Psoas muscle (tissue), 8 donors: ENCODE results near the gene BTN3A1. TPM values are rescaled to one million over a fixed set of nuclear protein-coding genes. Genes with fewer than 3 reads are reported as not detected.

Experiments
- ATAC-seq, 4 donors: fragments of 200-7000 bp; cut with Tn5 transposase; one replicate each; pipeline ENCODE4 v1.9.1; 2020; ENCODE audit warnings: moderate library complexity in 3 of 4, mild to moderate bottlenecking in 2 of 4
- DNase-seq, 2 donors: peaks; one replicate each; pipeline ENCODE4 v3.0.0-alpha.2; 2020
- H3K27ac ChIP-seq: fragments of 200-600 bp; one replicate; pipeline ENCODE4 v1.8.0; 2022
- H3K27me3 ChIP-seq, 3 donors: fragments of 200-600 bp in 1 of 3; one replicate each; pipeline versions ENCODE4 v1.6.1 to v1.8.0; 2013 to 2022; ENCODE audit warnings: low read length in 2 of 3, mild to moderate bottlenecking in 2 of 3, moderate library complexity in 1 of 3; ENCODE audit not compliant: insufficient read depth in 3 of 3
- H3K36me3 ChIP-seq, 2 donors: fragments of 200-600 bp in 1 of 2; one replicate each; pipeline versions ENCODE4 v1.6.1 to v1.8.0; 2013 to 2022; ENCODE audit warnings: low read depth in 1 of 2, mild to moderate bottlenecking in 1 of 2, moderate library complexity in 1 of 2; ENCODE audit not compliant: insufficient read depth in 1 of 2
- H3K4me1 ChIP-seq: fragments of 200-600 bp; one replicate; pipeline ENCODE4 v1.8.0; 2022
- H3K4me3 ChIP-seq: fragments of 200-600 bp; one replicate; pipeline ENCODE4 v1.8.0; 2022; ENCODE audit warnings: mild to moderate bottlenecking
- H3K9me3 ChIP-seq: fragments of 200-600 bp; one replicate; pipeline ENCODE4 v1.8.0; 2022
- CTCF ChIP-seq: fragments of 200-600 bp; IDR thresholded peaks from one replicate; pipeline ENCODE4 v1.8.0; 2022; ENCODE audit warnings: antibody characterized with exemption
- WGBS, 3 donors: extraction: QIAGEN DNeasy Blood & Tissue Kit; methylation state at CpG; one replicate each; pipeline versions ENCODE4 v1.1.6 to v1.1.7; 2013; 5-methylcytosine and 5-hydroxymethylcytosine counted together
- intact Hi-C, 2 donors: fragments of 100-400 bp; cut with DNase I; formaldehyde crosslinking; loops; one replicate each; pipeline versions ENCODE4 v1.11.0 to v1.14.2; 2022
- polyA plus RNA-seq, 3 donors: library from polyadenylated mRNA; stranded (reverse); fragments of 200-250 nt; gene quantifications; one replicate each; pipeline ENCODE4 v1.2.3, GENCODE V29; 2013
- total RNA-seq, 4 donors: library from RNA; stranded (reverse); fragmentation: NEBNext Ultra II Directional in 2 of 4; extraction: Animal tissue kit (Norgen Biotek cat#: 25700) in 2 of 4; gene quantifications; one replicate each; pipeline versions ENCODE4 v1.2.1 to v1.2.4, GENCODE V29; 2021 to 2023
- donor health status: healthy with polysubstance abuse.
- donor health status: DM: no; HTN: no; CAD: no; lungs with moderate emphysema.
- donor health status: Bipolar disorder and iron deficiency.
- donor health status: healthy.
- donor health status: DM: yes; HTN: yes; CAD: no.
- donor health status: DM: no; HTN: no; CAD: no.
- donor health status: DM: no; HTN: no; CAD: no.
- donor health status: DM: yes; HTN: yes; CAD: no.

The BTN3A1 gene
- total and polyA plus RNA-seq, 7 donors, result 1.8 to 9.3 (median 3.3) TPM

- DNase-seq (no peak), ATAC-seq (no peak)
- Histone ChIP-seq H3K4me3 (no peak overlapping the region), H3K36me3 (peaks cover 0 to 4% of the 10 kb centered on the region in 2 donors), H3K27ac (no peak overlapping the region), H3K9me3 (no peaks in the 10 kb centered on the region), H3K4me1 (no peaks in the 10 kb centered on the region), H3K27me3 (no peaks in the 10 kb centered on the region)
- TF ChIP-seq CTCF, result no peak
- 69 to 89% (median 75%) methylated on average over 4 of the region's 4 CpGs for WGBS, 3 donors
- intact Hi-C loops, result no loop called here
Observed at GRCh38 chr6:26392932-26393636, 9.0 kb upstream of the BTN3A1 start.

- TF ChIP-seq CTCF, result no peak
- no peak overlapping the region for H3K27ac ChIP-seq
- ATAC-seq (no peak), DNase-seq (no peak)
- peaks cover 0 to 4% of the 10 kb centered on the region in 2 donors for H3K36me3 ChIP-seq
- H3K4me1 ChIP-seq, result no peaks in the 10 kb centered on the region
- H3K4me3 ChIP-seq, result no peak overlapping the region
- H3K27me3 ChIP-seq, result no peaks in the 10 kb centered on the region
- WGBS, 3 donors, result 87 to 100% (median 91%) methylated on average over 1 of the region's 1 CpG
- intact Hi-C loops, result no loop called here
- no peaks in the 10 kb centered on the region for H3K9me3 ChIP-seq
Observed at GRCh38 chr6:26394289-26394688, 7.8 kb upstream of the BTN3A1 start.

- no peaks in the 10 kb centered on the region for H3K36me3 ChIP-seq
- no peaks in the 10 kb centered on the region for H3K9me3 ChIP-seq
- intact Hi-C loops, result no loop called here
- no peak for DNase-seq
- peaks cover 7% of the 10 kb centered on the region for H3K4me1 ChIP-seq
- H3K27ac ChIP-seq, result no peak overlapping the region
- ATAC-seq, result no peak
- no peak for TF ChIP-seq CTCF
- WGBS, 3 donors, result 85 to 95% (median 88%) methylated on average over 1 of the region's 1 CpG
- no peak overlapping the region for H3K4me3 ChIP-seq
- H3K27me3 ChIP-seq, result no peaks in the 10 kb centered on the region
Observed at GRCh38 chr6:26398555-26398954, 3.5 kb upstream of the BTN3A1 start.

GRCh38 chr6:26400626-26401025 lies 1.4 kb upstream of the BTN3A1 start:
- ATAC-seq (no peak), DNase-seq (no peak)
- TF ChIP-seq CTCF, result no peak
- WGBS, 3 donors, result 70 to 95% (median 74%) methylated on average over 2 of the region's 2 CpGs
- Histone ChIP-seq H3K9me3 (no peaks in the 10 kb centered on the region), H3K27ac (no peak overlapping the region), H3K27me3 (no peaks in the 10 kb centered on the region), H3K4me3 (no peak overlapping the region), H3K36me3 (peaks cover 3 to 4% of the 10 kb centered on the region in 2 donors), H3K4me1 (peaks cover 7% of the 10 kb centered on the region)
- intact Hi-C loops, result no loop called here
